ENCODE measurements around the gene CETN2. TPM values are rescaled to one million over a fixed set of nuclear protein-coding genes. Genes with fewer than 3 reads are reported as not detected.
"Not testable (repeated sequence)": the region's sequence is repeated elsewhere in the genome, so short reads cannot be mapped to it uniquely, and the experiment has no call there.

Gene CETN2
- total RNA-seq (2014; rRNA removed; shearing (Covaris generic)): 123 and 144 TPM in 2 replicates

GRCh38 chrX:152830312-152831305 lies at the start of gene CETN2, which contains the start of gene NSDHL:
Gene CETN2 (minus strand): TSS chrX:152830757. CDS start chrX:152830710, 47 bp downstream.
Gene NSDHL (plus strand): TSS chrX:152831063. CDS start chrX:152846325, 15,262 bp downstream.
- peak; percentile 98 for DNase-seq (ENCODE audit: low read depth)

- DNase-seq (ENCODE audit: low read depth): no peak
These were observed 48.6 kb upstream of the CETN2 start for GRCh38 chrX:152878976-152879755.

GRCh38 chrX:152876931-152877840 lies 46.6 kb upstream of the CETN2 start:
- DNase-seq (ENCODE audit: low read depth): no peak

- DNase-seq (ENCODE audit: low read depth): no peak
These were observed 42.8 kb upstream of the CETN2 start for GRCh38 chrX:152873361-152873760.

- no peak for DNase-seq (ENCODE audit: low read depth)
These were observed 42.0 kb upstream of the CETN2 start for GRCh38 chrX:152872522-152872921.

- no peak for DNase-seq (ENCODE audit: low read depth)
These were observed 40.7 kb upstream of the CETN2 start for GRCh38 chrX:152871260-152871659.

- no peak for DNase-seq (ENCODE audit: low read depth)
These were observed 39.4 kb upstream of the CETN2 start for GRCh38 chrX:152869972-152870371.

GRCh38 chrX:152866386-152866785 lies 35.8 kb upstream of the CETN2 start:
- no peak for DNase-seq (ENCODE audit: low read depth)

- no peak for DNase-seq (ENCODE audit: low read depth)
These were observed 34.8 kb upstream of the CETN2 start for GRCh38 chrX:152865232-152865920.

- DNase-seq (ENCODE audit: low read depth): no peak
These were observed 31.3 kb upstream of the CETN2 start for GRCh38 chrX:152861826-152862225.

GRCh38 chrX:152861116-152861515 lies 30.6 kb upstream of the CETN2 start:
- DNase-seq (ENCODE audit: low read depth): peak; percentile 65

- no peak for DNase-seq (ENCODE audit: low read depth)
These were observed 23.4 kb upstream of the CETN2 start for GRCh38 chrX:152853986-152854385.

- no peak for DNase-seq (ENCODE audit: low read depth)
These were observed 19.9 kb upstream of the CETN2 start for GRCh38 chrX:152850465-152850864.

GRCh38 chrX:152847281-152847680 lies 16.7 kb upstream of the CETN2 start:
- DNase-seq (ENCODE audit: low read depth): no peak

- no peak for DNase-seq (ENCODE audit: low read depth)
These were observed 15.2 kb upstream of the CETN2 start for GRCh38 chrX:152845618-152846240.

GRCh38 chrX:152844256-152844655 lies 13.7 kb upstream of the CETN2 start:
- DNase-seq (ENCODE audit: low read depth): no peak

- DNase-seq (ENCODE audit: low read depth): no peak
These were observed 13.3 kb upstream of the CETN2 start for GRCh38 chrX:152843852-152844251.

- no peak for DNase-seq (ENCODE audit: low read depth)
These were observed 12.3 kb upstream of the CETN2 start for GRCh38 chrX:152842772-152843338.

- not testable (repeated sequence) for DNase-seq (ENCODE audit: low read depth)
These were observed 4.9 kb upstream of the CETN2 start for GRCh38 chrX:152835470-152835869.

GRCh38 chrX:152833378-152833777 lies 2.8 kb upstream of the CETN2 start:
- no peak for DNase-seq (ENCODE audit: low read depth)

Data from M059J (cell line).